ENCODE results near the gene CDO1.

Gene CDO1

DNA sequence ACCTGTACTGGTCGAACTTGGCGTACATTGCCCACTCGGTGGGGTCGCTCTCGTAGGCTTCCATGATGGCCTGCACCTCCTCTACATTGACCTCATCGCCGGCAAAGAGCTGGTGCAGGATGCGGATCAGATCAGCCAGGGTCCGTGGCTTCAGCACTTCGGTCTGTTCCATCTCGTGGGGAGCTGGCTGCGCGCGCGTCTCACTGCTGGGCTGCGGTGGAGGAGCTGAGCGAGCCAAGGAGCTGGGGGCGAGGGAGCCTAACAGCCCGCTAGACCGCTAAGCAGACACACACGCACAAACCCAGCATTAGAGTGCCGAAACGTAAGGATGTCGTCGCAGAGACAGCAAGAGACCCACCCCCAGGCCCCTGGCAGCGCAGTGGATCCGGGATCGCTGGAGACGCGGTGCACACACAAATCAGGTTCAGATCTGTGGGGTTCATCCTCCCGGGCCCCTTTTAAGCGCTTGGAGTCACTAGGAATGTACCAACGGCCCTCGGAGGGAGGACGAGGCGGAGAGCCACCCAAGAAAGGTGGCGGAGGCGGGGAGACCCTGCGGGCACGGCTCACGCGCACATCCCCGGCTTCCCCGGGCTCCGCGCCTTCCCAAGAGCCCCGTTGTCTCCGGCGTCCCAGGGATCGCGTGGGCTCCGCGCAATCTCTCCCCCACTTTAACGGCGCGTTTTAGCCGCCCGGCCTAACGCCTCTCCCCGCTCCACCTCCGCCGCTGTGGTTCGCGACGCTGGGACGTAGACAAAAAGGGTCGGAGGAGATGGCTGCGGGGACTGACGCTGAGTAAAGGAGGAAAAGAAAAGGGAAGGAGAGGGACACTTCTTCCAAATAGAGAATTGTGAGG lies at the start of gene CDO1:
TSS of gene CDO1 (minus strand) at position 434 of the 856 bp plus-strand sequence. CDS start at position 172, 262 bp downstream.
- TF ChIP-seq, protein P1, sequence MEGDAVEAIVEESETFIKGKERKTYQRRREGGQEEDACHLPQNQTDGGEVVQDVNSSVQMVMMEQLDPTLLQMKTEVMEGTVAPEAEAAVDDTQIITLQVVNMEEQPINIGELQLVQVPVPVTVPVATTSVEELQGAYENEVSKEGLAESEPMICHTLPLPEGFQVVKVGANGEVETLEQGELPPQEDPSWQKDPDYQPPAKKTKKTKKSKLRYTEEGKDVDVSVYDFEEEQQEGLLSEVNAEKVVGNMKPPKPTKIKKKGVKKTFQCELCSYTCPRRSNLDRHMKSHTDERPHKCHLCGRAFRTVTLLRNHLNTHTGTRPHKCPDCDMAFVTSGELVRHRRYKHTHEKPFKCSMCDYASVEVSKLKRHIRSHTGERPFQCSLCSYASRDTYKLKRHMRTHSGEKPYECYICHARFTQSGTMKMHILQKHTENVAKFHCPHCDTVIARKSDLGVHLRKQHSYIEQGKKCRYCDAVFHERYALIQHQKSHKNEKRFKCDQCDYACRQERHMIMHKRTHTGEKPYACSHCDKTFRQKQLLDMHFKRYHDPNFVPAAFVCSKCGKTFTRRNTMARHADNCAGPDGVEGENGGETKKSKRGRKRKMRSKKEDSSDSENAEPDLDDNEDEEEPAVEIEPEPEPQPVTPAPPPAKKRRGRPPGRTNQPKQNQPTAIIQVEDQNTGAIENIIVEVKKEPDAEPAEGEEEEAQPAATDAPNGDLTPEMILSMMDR (conservative IDR thresholded peaks at IDR 0.05) = no peak
- H3K27ac ChIP-seq = peak within 1 kb of the TSS; percentile 88

DNA sequence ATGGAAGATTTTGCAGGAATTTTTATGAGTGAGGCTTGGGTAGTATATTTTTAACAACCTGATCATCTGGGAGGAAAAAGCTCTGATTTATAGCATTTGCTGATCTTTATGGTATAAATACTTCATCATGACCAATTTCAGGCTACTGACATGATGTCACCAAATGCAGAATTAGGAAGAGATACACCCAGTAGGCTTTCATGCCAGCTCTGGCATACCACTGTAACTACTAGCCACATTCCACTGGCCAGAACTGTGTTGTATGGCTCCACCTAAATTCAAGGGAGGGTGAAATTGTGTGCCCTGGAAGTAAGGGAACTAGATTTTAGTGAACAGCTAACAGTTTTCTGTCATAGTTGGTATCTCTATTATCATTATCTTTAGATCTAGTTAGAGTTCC lies 42.9 kb upstream of the CDO1 start:
- TF ChIP-seq, protein P1 (conservative IDR thresholded peaks at IDR 0.05) = no peak
- no peak overlapping the region for H3K27ac ChIP-seq

DNA sequence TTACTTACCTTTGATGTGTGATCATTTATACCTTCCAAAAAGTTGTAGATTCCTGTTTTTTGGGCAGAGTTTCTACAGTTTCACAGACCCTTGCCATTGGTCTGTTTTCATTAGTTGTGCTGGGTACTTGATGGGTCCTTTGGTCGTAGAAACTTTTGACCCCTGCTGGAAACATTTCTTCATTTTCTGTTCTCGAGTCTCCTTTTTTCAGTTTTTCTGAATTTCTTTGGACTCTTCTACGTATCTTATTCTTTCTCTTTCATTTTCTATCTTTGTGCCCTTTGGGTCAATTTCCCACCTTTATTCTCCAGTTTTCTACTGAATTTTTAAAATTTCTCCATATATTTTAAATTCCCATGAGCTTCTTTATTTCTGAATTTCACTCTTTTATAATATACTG lies 41.9 kb upstream of the CDO1 start:
- TF ChIP-seq, protein P1 (conservative IDR thresholded peaks at IDR 0.05) = no peak
- peak overlapping the region; percentile 54 for H3K27ac ChIP-seq

DNA sequence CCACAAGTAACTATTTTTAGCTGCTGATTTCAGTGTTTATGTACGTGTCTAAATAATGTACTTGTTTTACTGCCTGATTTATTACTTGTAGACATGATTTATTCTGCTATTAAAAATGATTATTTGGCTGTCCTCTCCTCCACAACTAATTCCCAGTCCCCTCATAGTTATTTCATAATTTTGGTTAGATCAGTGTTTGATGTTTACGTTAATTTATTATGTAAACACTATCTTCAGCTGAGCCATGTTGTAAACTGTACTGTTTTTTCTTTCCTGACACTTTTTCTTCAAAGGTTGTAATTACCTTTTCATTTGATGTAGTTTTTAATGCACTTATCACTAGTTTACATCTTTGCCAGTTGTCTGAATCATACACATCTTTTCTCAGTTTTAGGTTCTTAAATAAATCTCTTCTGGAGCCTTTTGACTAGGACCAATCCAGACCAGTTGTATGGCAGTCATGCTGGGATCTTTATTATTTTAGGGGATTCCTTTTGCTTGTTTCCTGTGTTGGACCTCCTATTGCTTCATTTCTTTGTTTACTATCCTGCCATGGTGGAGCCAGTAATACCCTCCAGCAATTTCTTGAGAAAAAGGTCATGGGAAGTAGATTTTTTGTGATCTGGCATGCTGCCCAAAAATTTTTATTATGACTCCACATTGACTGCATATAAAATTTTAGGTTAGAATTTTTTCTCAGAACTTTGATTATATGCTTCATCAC lies 41.3 kb upstream of the CDO1 start:
- TF ChIP-seq, protein P1 (conservative IDR thresholded peaks at IDR 0.05) = no peak
- peak overlapping the region; percentile 54 for H3K27ac ChIP-seq

DNA sequence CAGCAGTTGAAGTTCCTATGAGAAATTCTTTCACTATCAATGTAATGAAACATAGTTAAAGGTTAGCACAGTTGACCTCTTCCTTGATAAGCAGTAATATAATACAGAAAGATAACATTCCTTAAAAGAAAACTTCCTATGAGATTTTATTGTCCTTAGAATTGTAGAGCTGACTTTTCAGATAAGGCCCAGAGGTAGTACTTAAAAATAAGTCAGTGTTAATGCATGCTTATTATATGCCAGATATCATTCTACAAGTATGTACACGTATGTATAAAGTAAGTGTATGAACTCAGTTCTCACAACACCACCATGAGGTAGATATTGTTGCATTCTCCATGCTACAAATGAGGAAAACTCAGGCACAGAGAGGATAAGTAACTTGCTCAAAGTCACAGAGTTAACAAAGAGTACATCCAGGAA lies 40.6 kb upstream of the CDO1 start:
- H3K27ac ChIP-seq = peak overlapping the region; percentile 54
- TF ChIP-seq, protein P1 (conservative IDR thresholded peaks at IDR 0.05) = no peak

DNA sequence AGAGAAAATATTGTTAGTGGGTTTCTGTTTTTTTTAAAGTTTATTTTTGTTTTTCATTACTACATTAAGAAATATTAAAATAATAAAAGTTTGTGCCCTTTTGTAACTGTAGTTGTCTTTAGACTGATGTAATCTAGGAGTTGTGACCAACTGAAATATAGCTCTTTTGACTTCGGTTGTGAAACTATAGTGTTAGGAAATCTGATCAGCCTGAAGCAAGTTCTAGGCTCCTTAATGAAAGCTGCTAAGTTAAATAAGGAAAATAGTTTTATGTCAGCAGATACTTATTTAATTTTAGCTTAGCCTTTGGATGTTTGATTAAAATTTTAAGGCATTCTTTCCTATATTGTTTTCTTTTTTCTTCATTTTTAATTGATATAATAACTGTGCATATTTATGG lies 39.5 kb upstream of the CDO1 start:
- TF ChIP-seq, protein P1 (conservative IDR thresholded peaks at IDR 0.05) = no peak
- no peak overlapping the region for H3K27ac ChIP-seq

DNA sequence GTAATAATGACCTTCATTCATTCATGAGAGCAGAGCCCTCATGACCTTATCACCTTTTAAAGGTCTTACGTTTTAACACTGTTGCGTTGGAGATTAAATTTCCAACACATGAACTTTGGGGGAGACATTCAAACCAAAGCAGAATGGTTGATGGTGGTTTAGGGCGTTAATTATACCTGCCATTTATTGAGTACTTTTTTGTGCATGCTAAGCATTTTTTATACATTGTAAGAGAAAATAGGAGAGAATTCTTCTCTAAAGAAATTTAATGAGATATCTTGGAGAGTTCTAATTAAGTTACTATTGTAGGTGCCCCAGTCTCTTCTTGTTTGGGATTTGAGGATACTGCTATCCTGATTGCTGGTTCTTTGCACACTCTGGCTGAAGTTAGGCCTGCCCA lies 37.7 kb upstream of the CDO1 start:
- TF ChIP-seq, protein P1 (conservative IDR thresholded peaks at IDR 0.05) = no peak
- no peak overlapping the region for H3K27ac ChIP-seq

Data from VCaP (cell line).